KOPT-K1 (cell line): ENCODE measurements around the gene FNBP1L.

ENCODE experiments used
- H3K27ac ChIP-seq: fragments of 200-600 bp; sonication (generic); 2 replicates; pipeline ENCODE4 v1.5.1; 2016; ENCODE audit warnings: antibody characterized with exemption, mild to moderate bottlenecking, low read depth, low read length; ENCODE audit not compliant: poor library complexity, severe bottlenecking
- H3K36me3 ChIP-seq: fragments of 200-600 bp; sonication (generic); 2 replicates; pipeline ENCODE4 v1.5.1; 2017; ENCODE audit warnings: antibody characterized with exemption, mild to moderate bottlenecking, low read length, moderate library complexity; ENCODE audit not compliant: insufficient read depth
- H3K9me3 ChIP-seq: fragments of 200-600 bp; sonication (generic); 2 replicates; pipeline ENCODE4 v1.5.1; 2017; ENCODE audit warnings: antibody characterized with exemption, low read length, mild to moderate bottlenecking; ENCODE audit not compliant: insufficient read depth, poor library complexity, severe bottlenecking

The FNBP1L gene

GRCh38 chr1:93495911-93496310 is 48.0 kb downstream of the FNBP1L start:
- peaks cover 3% of the 10 kb centered on the region for H3K9me3 ChIP-seq
- no peaks in the 10 kb centered on the region for H3K36me3 ChIP-seq
- no peak overlapping the region for H3K27ac ChIP-seq

- Histone ChIP-seq H3K36me3 (no peaks in the 10 kb centered on the region), H3K9me3 (peaks cover 3% of the 10 kb centered on the region), H3K27ac (no peak overlapping the region)
Measured at GRCh38 chr1:93496520-93496919, 48.6 kb downstream of the FNBP1L start.

GRCh38 chr1:93499075-93499474 is 51.2 kb downstream of the FNBP1L start:
- Histone ChIP-seq H3K9me3 (peaks cover 3% of the 10 kb centered on the region), H3K36me3 (no peaks in the 10 kb centered on the region), H3K27ac (no peak overlapping the region)

- peaks cover 3% of the 10 kb centered on the region for H3K9me3 ChIP-seq
- H3K27ac ChIP-seq, result no peak overlapping the region
- no peaks in the 10 kb centered on the region for H3K36me3 ChIP-seq
Measured at GRCh38 chr1:93499533-93499932, 51.6 kb downstream of the FNBP1L start.

GRCh38 chr1:93500275-93500674 is 52.4 kb downstream of the FNBP1L start:
- no peaks in the 10 kb centered on the region for H3K9me3 ChIP-seq
- no peak overlapping the region for H3K27ac ChIP-seq
- no peaks in the 10 kb centered on the region for H3K36me3 ChIP-seq

GRCh38 chr1:93501399-93501798 is 53.5 kb downstream of the FNBP1L start:
- Histone ChIP-seq H3K9me3 (no peaks in the 10 kb centered on the region), H3K36me3 (no peaks in the 10 kb centered on the region), H3K27ac (no peak overlapping the region)

GRCh38 chr1:93501829-93502369 is 54.0 kb downstream of the FNBP1L start:
- H3K27ac ChIP-seq, result no peak overlapping the region
- H3K9me3 ChIP-seq, result no peaks in the 10 kb centered on the region

GRCh38 chr1:93502571-93502970 is 54.7 kb downstream of the FNBP1L start:
- no peaks in the 10 kb centered on the region for H3K36me3 ChIP-seq
- no peak overlapping the region for H3K27ac ChIP-seq
- H3K9me3 ChIP-seq, result no peaks in the 10 kb centered on the region

More at GRCh38 chr1:93501829-93502369, 54.0 kb downstream of the FNBP1L start:
- no peaks in the 10 kb centered on the region for H3K36me3 ChIP-seq

- no peak overlapping the region for H3K27ac ChIP-seq
- no peaks in the 10 kb centered on the region for H3K9me3 ChIP-seq
- H3K36me3 ChIP-seq, result no peaks in the 10 kb centered on the region
Measured at GRCh38 chr1:93503163-93503562, 55.2 kb downstream of the FNBP1L start.

GRCh38 chr1:93503816-93504215 is 55.9 kb downstream of the FNBP1L start:
- no peaks in the 10 kb centered on the region for H3K9me3 ChIP-seq
- no peaks in the 10 kb centered on the region for H3K36me3 ChIP-seq
- H3K27ac ChIP-seq, result no peak overlapping the region

- no peaks in the 10 kb centered on the region; the same call in 1 of the 2 replicates for H3K36me3 ChIP-seq
Measured at GRCh38 chr1:93504247-93505033, 56.5 kb downstream of the FNBP1L start.

GRCh38 chr1:93506126-93506525 is 58.2 kb downstream of the FNBP1L start:
- Histone ChIP-seq H3K36me3 (no peaks in the 10 kb centered on the region; the same call in 1 of the 2 replicates), H3K9me3 (no peaks in the 10 kb centered on the region), H3K27ac (no peak overlapping the region)

More at GRCh38 chr1:93504247-93505033, 56.5 kb downstream of the FNBP1L start:
- Histone ChIP-seq H3K9me3 (no peaks in the 10 kb centered on the region), H3K27ac (no peak overlapping the region)

- H3K36me3 ChIP-seq, result no peaks in the 10 kb centered on the region
- H3K27ac ChIP-seq, result no peak overlapping the region
- H3K9me3 ChIP-seq, result no peaks in the 10 kb centered on the region
Measured at GRCh38 chr1:93516164-93516563, 68.2 kb downstream of the FNBP1L start.

- Histone ChIP-seq H3K27ac (no peak overlapping the region), H3K9me3 (no peaks in the 10 kb centered on the region), H3K36me3 (no peaks in the 10 kb centered on the region)
Measured at GRCh38 chr1:93518516-93518915, 70.6 kb downstream of the FNBP1L start.

GRCh38 chr1:93519199-93519829 is 71.4 kb downstream of the FNBP1L start:
- Histone ChIP-seq H3K36me3 (no peaks in the 10 kb centered on the region), H3K27ac (no peak overlapping the region), H3K9me3 (no peaks in the 10 kb centered on the region)
